PFSK-1 (cell line): ENCODE measurements around the gene SHISA5.

Source experiments
- FOXP2 ChIP-seq: optimal IDR thresholded peaks from 2 replicates; pipeline ENCODE3; 2011; ENCODE audit warnings: borderline replicate concordance, control low read depth, inconsistent platforms; ENCODE audit not compliant: insufficient read depth; ENCODE audit errors: extremely low read length, extremely low read depth
- POLR2AphosphoS5 ChIP-seq: IDR thresholded peaks from 2 replicates; pipeline ENCODE4 v1.6.1; 2012; ENCODE audit warnings: low read depth, mild to moderate bottlenecking, control low read depth, low read length, moderate library complexity
- REST ChIP-seq, 2 experiments: IDR thresholded peaks; 2 replicates each; pipeline versions ENCODE4 v1.6.1 to v1.8.0; 2011 to 2012; ENCODE audit warnings: low read depth in 2 of 2, low read length in 2 of 2, control low read depth in 1 of 2, inconsistent platforms in 1 of 2, mild to moderate bottlenecking in 1 of 2, moderate library complexity in 1 of 2; ENCODE audit not compliant: insufficient read depth in 1 of 2
- SIN3A ChIP-seq: IDR thresholded peaks from 2 replicates; pipeline ENCODE4 v1.6.1; 2012; ENCODE audit warnings: mild to moderate bottlenecking, low read length, moderate library complexity, borderline replicate concordance; ENCODE audit not compliant: insufficient read depth
- TAF1 ChIP-seq: IDR thresholded peaks from 2 replicates; pipeline ENCODE4 v1.6.1; 2012; ENCODE audit warnings: low read length, control low read depth, borderline replicate concordance; ENCODE audit not compliant: insufficient read depth

The SHISA5 gene

DNA sequence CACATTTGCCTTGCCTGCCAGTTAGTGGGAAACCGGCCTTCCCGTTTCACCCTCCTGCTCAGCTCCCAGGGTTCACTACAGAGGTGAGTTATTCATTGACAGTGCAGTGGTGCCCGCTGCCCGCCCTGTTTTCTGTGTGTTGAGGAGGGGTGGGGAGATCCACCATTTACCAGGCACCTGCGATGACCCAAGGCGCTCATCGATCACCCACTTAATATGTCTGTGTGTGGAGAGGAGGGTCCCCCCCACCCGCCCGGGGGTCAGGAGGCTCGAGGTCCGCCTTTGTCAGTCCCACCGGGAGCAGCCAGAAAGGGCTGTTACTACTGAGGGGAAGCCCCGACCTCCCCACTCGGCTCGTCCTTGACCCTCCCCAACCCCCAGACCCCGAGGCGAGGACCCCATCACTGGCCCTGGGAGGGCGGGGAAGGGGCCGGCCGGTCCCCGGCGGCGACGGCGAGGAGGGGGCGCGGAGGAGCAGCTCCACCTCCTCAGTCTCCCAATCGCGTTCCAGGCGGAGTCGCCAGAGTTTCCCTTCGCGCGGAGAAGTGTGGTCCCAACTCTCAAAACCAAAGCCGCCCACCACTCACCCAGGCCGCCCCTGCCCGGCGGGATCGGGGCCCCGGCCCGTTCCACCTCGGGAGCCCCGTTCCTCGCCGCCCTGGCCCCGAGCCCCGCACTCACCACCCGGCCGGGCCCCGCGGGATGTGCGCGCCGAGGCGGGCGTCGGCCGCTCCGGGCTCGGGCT lies 75.2 kb downstream of the SHISA5 start:
- TF ChIP-seq FOXP2 (no peak), POLR2AphosphoS5 (no peak), SIN3A (no peak), REST (IDR thresholded peaks at IDR 0.05; ENCODE audit: insufficient read depth in 1 of 2, low read depth in 2 of 2, low read length in 2 of 2) (no peak), TAF1 (no peak)

- TF ChIP-seq SIN3A, result no peak
- no peak for TF ChIP-seq POLR2AphosphoS5
- TF ChIP-seq TAF1, result no peak
- TF ChIP-seq FOXP2, result no peak
- no peak for TF ChIP-seq REST (IDR thresholded peaks at IDR 0.05; ENCODE audit: insufficient read depth in 1 of 2, low read depth in 2 of 2, low read length in 2 of 2)
Observed at GRCh38 chr3:48428088-48428571, 75.8 kb downstream of the SHISA5 start.

DNA sequence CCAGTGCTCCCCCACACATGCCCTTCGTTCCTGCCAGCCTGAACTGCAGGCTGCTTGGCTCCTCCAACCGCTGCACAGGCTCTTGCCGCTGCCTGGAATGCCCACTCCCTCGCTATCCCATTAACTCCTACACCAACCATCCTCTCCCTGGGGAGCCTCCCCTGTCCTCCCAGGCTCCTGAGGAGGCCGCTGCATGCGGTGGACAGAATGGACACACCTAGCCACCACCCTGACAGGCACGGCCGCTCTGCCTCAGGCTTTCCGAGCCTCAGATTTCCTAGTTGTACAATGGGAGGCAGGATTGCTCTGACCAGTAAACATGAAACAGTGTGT lies 76.4 kb downstream of the SHISA5 start:
- TF ChIP-seq REST (IDR thresholded peaks at IDR 0.05; ENCODE audit: insufficient read depth in 1 of 2, low read depth in 2 of 2, low read length in 2 of 2) (no peak), TAF1 (no peak), FOXP2 (no peak), POLR2AphosphoS5 (no peak), SIN3A (no peak)

- TF ChIP-seq FOXP2 (no peak), POLR2AphosphoS5 (no peak), TAF1 (no peak), REST (IDR thresholded peaks at IDR 0.05; ENCODE audit: insufficient read depth in 1 of 2, low read depth in 2 of 2, low read length in 2 of 2) (no peak), SIN3A (no peak)
Observed at GRCh38 chr3:48426944-48427629, 76.9 kb downstream of the SHISA5 start.
